Heart right ventricle (tissue), 16 donors: Measurements from ENCODE around the gene HTT. TPM values are rescaled to one million over a fixed set of nuclear protein-coding genes. Genes with fewer than 3 reads are reported as not detected.

Source experiments
- ATAC-seq, 8 donors: fragments of 200-7000 bp; cut with Tn5 transposase; one replicate each; pipeline ENCODE4 v1.9.1; 2020; ENCODE audit warnings: mild to moderate bottlenecking in 8 of 8, moderate library complexity in 8 of 8, moderate number of reproducible peaks in 1 of 8
- DNase-seq, 2 donors: peaks; one replicate each; pipeline ENCODE4 v3.0.0-alpha.2; 2020
- H3K27ac ChIP-seq, 10 donors: fragments of 200-600 bp; sonication (generic) in 2 of 10; one replicate each; pipeline versions ENCODE4 v1.5.0 to v1.8.0; 2020 to 2022; ENCODE audit warnings: mild to moderate bottlenecking in 3 of 10
- H3K27me3 ChIP-seq, 7 donors: fragments of 200-600 bp; one replicate each; pipeline ENCODE4 v1.8.0; 2021 to 2022; ENCODE audit warnings: mild to moderate bottlenecking in 2 of 7
- H3K36me3 ChIP-seq, 9 donors: fragments of 200-600 bp; sonication (generic) in 1 of 9; one replicate each; pipeline versions ENCODE4 v1.5.0 to v1.8.0; 2020 to 2022; ENCODE audit warnings: mild to moderate bottlenecking in 2 of 9
- H3K4me1 ChIP-seq, 9 donors: fragments of 200-600 bp; sonication (generic) in 1 of 9; one replicate each; pipeline versions ENCODE4 v1.5.0 to v1.8.0; 2020 to 2022; ENCODE audit warnings: mild to moderate bottlenecking in 4 of 9
- H3K4me3 ChIP-seq, 10 donors: fragments of 200-600 bp; sonication (generic) in 2 of 10; one replicate each; pipeline versions ENCODE4 v1.5.0 to v1.8.0; 2020 to 2022; ENCODE audit warnings: mild to moderate bottlenecking in 7 of 10, moderate library complexity in 2 of 10
- H3K9me3 ChIP-seq, 11 donors: fragments of 200-600 bp in 10 of 11; sonication (generic) in 2 of 11; one replicate each; pipeline versions ENCODE4 v1.5.0 to v1.8.0; 2013 to 2022; ENCODE audit warnings: mild to moderate bottlenecking in 2 of 11, control low read depth in 1 of 11, moderate library complexity in 1 of 11
- CTCF ChIP-seq, 9 donors: fragments of 200-600 bp; sonication (generic) in 2 of 9; IDR thresholded peaks; one replicate each; pipeline versions ENCODE4 v1.5.0 to v1.8.0; 2021 to 2022; ENCODE audit warnings: antibody characterized with exemption in 9 of 9, mild to moderate bottlenecking in 5 of 9, moderate library complexity in 1 of 9
- WGBS, 2 donors: extraction: QIAGEN DNeasy Blood & Tissue Kit; methylation state at CpG; one replicate each; pipeline ENCODE4 v1.1.7; 2013; ENCODE audit warnings: inconsistent platforms in 1 of 2; 5-methylcytosine and 5-hydroxymethylcytosine counted together
- intact Hi-C, 10 donors: fragments of 100-400 bp; cut with DNase I; formaldehyde crosslinking; loops; one replicate each; pipeline versions ENCODE4 v1.11.1 to v1.14.2; 2022
- long read RNA-seq, 3 donors: library from polyadenylated mRNA; unstranded; transcript quantifications; one replicate each; pipeline ENCODE4 v2.0.0, GENCODE V29; 2020 to 2021
- polyA plus RNA-seq, 2 donors: library from polyadenylated mRNA; stranded (reverse); fragments of 200-250 nt; gene quantifications; one replicate each; pipeline ENCODE4 v1.2.3, GENCODE V29; 2013
- total RNA-seq, 10 donors: library from RNA; stranded (reverse); fragmentation: NEBNext Ultra II Directional in 3 of 10; extraction: Animal tissue kit (Norgen Biotek cat#: 25700) in 3 of 10; gene quantifications; one replicate each; pipeline versions ENCODE4 v1.2.1 to v1.2.4, GENCODE V29; 2021 to 2023
- donor health status: Arrhythmogenic right ventricular cardiomyopathy.
- donor health status: ischemic (EF 13 %, LVEDD 7.1; RV severe dilation, severe dysfunction).
- donor health status: healthy with polysubstance abuse.
- donor health status: DM: no; HTN: yes; CAD: no.
- donor health status: DM: no; HTN: no; CAD: no.
- donor health status: ischemic (EF 25% LVEDD 6.9; RV normal size, moderate dysfunction).
- donor health status: ischemic (EF 25% LVEDD 5.7; RV mildly dilated, moderate dysfunction).
- donor health status: healthy.
- donor health status: DM: yes; HTN: yes; CAD: no.
- donor health status: Ischemic cardiomyopathy.
- donor health status: ischemic (EF 35%, LVEDD 5.7; RV mildly dilated, moderate dysfunction).
- donor health status: nonischemic (EF 11% LVEDD 7.7; RV severe dilation, severe dysfunction).
- donor health status: DM: yes; HTN: yes; CAD: no.
- donor health status: PGD.
- donor health status: ischemic (EF 29% LVEDD 5.4; RV normal size, mild dysfunction).
- donor health status: nonischemic (EF 23%, LVEDD 6.1; RV moderate dilation, normal function).

Gene HTT
- total RNA-seq (10 to 100 TPM; 19.3 to 34.0 (median 24.6) TPM), polyA plus RNA-seq (10 to 100 TPM in 1 of 2 donors, 1 to 10 TPM in 1; 6.3 to 21.9 TPM)
- long read RNA-seq, donor 1, partial matches to known transcripts: 13 of 20 reads
- long read RNA-seq, donor 1, other reads (novel, unspliced or antisense): 7 of 20 reads
- long read RNA-seq, donor 2, partial matches to known transcripts: 11 of 24 reads
- long read RNA-seq, donor 2, other reads (novel, unspliced or antisense): 13 of 24 reads
- long read RNA-seq, donor 3, partial matches to known transcripts: 35 of 97 reads
- long read RNA-seq, donor 3, other reads (novel, unspliced or antisense): 62 of 97 reads

GRCh38 chr4:3074078-3074845 is at the start of gene HTT, which contains the start of gene HTT-AS:
TSS of gene HTT (plus strand) at chr4:3074681. CDS start at chr4:3074826, 145 bp downstream.
TSS of gene HTT-AS (minus strand) at chr4:3074538.
- intact Hi-C loops: loop anchor here in 1 of 10 donors (5.0 kb wide), 1 partner anchor 832 kb away; the partner anchor contains the start of genes HAUS3 and POLN
- Histone ChIP-seq H3K9me3 (no peaks in the 10 kb centered on the region), H3K4me3 (peak within 1 kb of the TSS; percentile 73 to 93 (median 82)), H3K27ac (peak within 1 kb of the TSS; percentile 16 to 92 (median 86)), H3K27me3 (no peaks in the 10 kb centered on the region), H3K4me1 (peaks cover 3 to 41% (median 29%) of the 10 kb centered on the region in 9 donors), H3K36me3 (no peaks in the 10 kb centered on the region)
- 1 to 2% methylated on average over 71 to 79 of the region's 81 CpGs for WGBS, 2 donors
- ATAC-seq (peak; percentile 91 to 96 (median 92)), DNase-seq (peak; percentile 97 to 99)
- peak in 1 of 9 donors; percentile 27 for TF ChIP-seq CTCF (IDR thresholded peaks at IDR 0.05)

- DNase-seq: no peak
- intact Hi-C loops: no loop called here
- no peaks in the 10 kb centered on the region for H3K9me3 ChIP-seq
- 93 to 94% methylated on average over 21 of the region's 21 CpGs for WGBS, 2 donors
- H3K27ac ChIP-seq: no peak overlapping the region
- no peak overlapping the region for H3K4me3 ChIP-seq
- H3K4me1 ChIP-seq: no peaks in the 10 kb centered on the region
- no peak for ATAC-seq
- no peak for TF ChIP-seq CTCF (IDR thresholded peaks at IDR 0.05)
- no peaks in the 10 kb centered on the region for H3K27me3 ChIP-seq
- H3K36me3 ChIP-seq: peaks cover 0 to 14% (median 0%) of the 10 kb centered on the region in 9 donors
Measured at GRCh38 chr4:3025881-3026280, 48.6 kb upstream of the HTT start.

GRCh38 chr4:3026540-3026939 is 47.9 kb upstream of the HTT start:
- intact Hi-C loops: no loop called here
- Histone ChIP-seq H3K9me3 (no peaks in the 10 kb centered on the region), H3K4me3 (no peak overlapping the region), H3K4me1 (no peaks in the 10 kb centered on the region), H3K36me3 (peaks cover 0 to 14% (median 0%) of the 10 kb centered on the region in 9 donors), H3K27me3 (no peaks in the 10 kb centered on the region), H3K27ac (no peak overlapping the region)
- no peak for TF ChIP-seq CTCF (IDR thresholded peaks at IDR 0.05)
- DNase-seq (no peak), ATAC-seq (no peak)
- 93 to 95% methylated on average over 9 of the region's 9 CpGs for WGBS, 2 donors

GRCh38 chr4:3029464-3029863 is 45.0 kb upstream of the HTT start:
- DNase-seq: no peak
- Histone ChIP-seq H3K4me3 (no peak overlapping the region), H3K9me3 (no peaks in the 10 kb centered on the region), H3K27ac (no peak overlapping the region), H3K27me3 (no peaks in the 10 kb centered on the region), H3K4me1 (no peaks in the 10 kb centered on the region), H3K36me3 (peaks cover 0 to 13% (median 0%) of the 10 kb centered on the region in 9 donors)
- WGBS, 2 donors: 94 to 97% methylated on average over 9 of the region's 9 CpGs
- no peak for TF ChIP-seq CTCF (IDR thresholded peaks at IDR 0.05)
- ATAC-seq: no peak
- intact Hi-C loops: no loop called here
